Esophagus muscularis mucosa (tissue), 4 donors: ENCODE data around the gene HINT3. TPM values are rescaled to one million over a fixed set of nuclear protein-coding genes. Genes with fewer than 3 reads are reported as not detected.
"Not testable (repeated sequence)": the region's sequence is repeated elsewhere in the genome, so short reads cannot be mapped to it uniquely, and the experiment has no call there.

Source experiments
- DNase-seq: peaks from one replicate; pipeline ENCODE4 v3.0.0-alpha.2; 2017; ENCODE audit errors: extremely low spot score
- H3K27ac ChIP-seq, 4 donors: fragments of 200-600 bp; sonication (generic); replicated peaks in 1 of 4; 1 replicate in 3 of 4; 2 replicates in 1 of 4; pipeline ENCODE4 v1.5.1; 2016 to 2019; ENCODE audit warnings: mild to moderate bottlenecking in 1 of 4
- H3K27me3 ChIP-seq, 4 donors: fragments of 200-600 bp; sonication (generic); one replicate each; pipeline versions ENCODE4 v1.5.1 to v1.6.0; 2016 to 2019
- H3K36me3 ChIP-seq, 4 donors: fragments of 200-600 bp; sonication (generic); one replicate each; pipeline ENCODE4 v1.5.1; 2016 to 2019
- H3K4me1 ChIP-seq, 4 donors: fragments of 200-600 bp; sonication (generic); one replicate each; pipeline ENCODE4 v1.5.1; 2016 to 2019
- H3K4me3 ChIP-seq, 4 donors: fragments of 200-600 bp; sonication (generic); 1 replicate in 2 of 4; 2 replicates in 2 of 4; pipeline ENCODE4 v1.5.1; 2016 to 2019; ENCODE audit warnings: mild to moderate bottlenecking in 4 of 4, moderate library complexity in 1 of 4
- H3K9me3 ChIP-seq, 4 donors: fragments of 200-600 bp; sonication (generic); 1 replicate in 3 of 4; 2 replicates in 1 of 4; pipeline ENCODE4 v1.5.1; 2016 to 2019
- CTCF ChIP-seq, 3 experiments: fragments of 200-600 bp in 2 of 3; fragments of 450-650 bp in 1 of 3; sonication (generic) in 2 of 3; IDR thresholded peaks; one replicate each; pipeline ENCODE4 v1.5.1; 2017 to 2019; ENCODE audit warnings: antibody characterized with exemption in 3 of 3, mild to moderate bottlenecking in 2 of 3, moderate library complexity in 1 of 3
- EP300 ChIP-seq: sonication (generic); formaldehyde crosslinking; IDR thresholded peaks from one replicate; pipeline ENCODE4 v1.6.1; 2017; ENCODE audit warnings: antibody characterized with exemption
- POLR2A ChIP-seq: fragments of 450-650 bp; IDR thresholded peaks from one replicate; pipeline ENCODE4 v1.6.1; 2017; ENCODE audit warnings: antibody characterized with exemption, moderate library complexity, mild to moderate bottlenecking, low read depth
- POLR2AphosphoS5 ChIP-seq, 2 donors: sonication (generic); formaldehyde crosslinking; IDR thresholded peaks; one replicate each; pipeline ENCODE4 v1.6.1; 2017; ENCODE audit warnings: antibody characterized with exemption in 2 of 2
- WGBS: methylation state at CpG from one replicate; pipeline ENCODE4 v1.1.5; 2018; 5-methylcytosine and 5-hydroxymethylcytosine counted together
- intact Hi-C: fragments of 100-400 bp; cut with DNase I; formaldehyde crosslinking; loops from one replicate; pipeline ENCODE4 v1.15.1; 2023
- total RNA-seq, 4 donors: library from RNA; depleted of rRNA; stranded (reverse); fragments of >200 nt; gene quantifications; one replicate each; pipeline versions ENCODE4 v1.1.0 to v1.2.1, GENCODE V29; 2016

Gene HINT3
- total RNA-seq, 4 donors from 2014 or later = 33.8 to 49.3 (median 35.8) TPM

- TF ChIP-seq POLR2AphosphoS5 (IDR thresholded peaks at IDR 0.05) (no peak), CTCF (IDR thresholded peaks at IDR 0.05) (no peak), EP300 (no peak), POLR2A (no peak)
- no peak overlapping the region for H3K4me3 ChIP-seq
- intact Hi-C loops = no loop called here
- no peaks in the 10 kb centered on the region for H3K27me3 ChIP-seq
- H3K27ac ChIP-seq = no peak overlapping the region
- no peaks in the 10 kb centered on the region for H3K9me3 ChIP-seq
- H3K4me1 ChIP-seq = no peaks in the 10 kb centered on the region
- no peak for DNase-seq
- H3K36me3 ChIP-seq = peaks cover 6 to 38% (median 23%) of the 10 kb centered on the region in 4 donors
Observed at GRCh38 chr6:125932451-125932795, 24.1 kb upstream of the HINT3 start.

GRCh38 chr6:125935520-125935919 is 21.1 kb upstream of the HINT3 start:
- H3K27me3 ChIP-seq, H3K9me3 ChIP-seq, intact Hi-C loops, DNase-seq, H3K27ac ChIP-seq, H3K4me1 ChIP-seq, H3K4me3 ChIP-seq: not testable (repeated sequence)
- WGBS = 84% methylated on average over 5 of the region's 5 CpGs
- H3K36me3 ChIP-seq = peaks cover 0 to 15% (median 0%) of the 10 kb centered on the region in 4 donors

- H3K27me3 ChIP-seq = no peaks in the 10 kb centered on the region
- no peak for DNase-seq
- 87% methylated on average over 1 of the region's 1 CpG for WGBS
- H3K9me3 ChIP-seq = no peaks in the 10 kb centered on the region
- H3K27ac ChIP-seq = no peak overlapping the region
- no peak for TF ChIP-seq POLR2A
- no peak for TF ChIP-seq POLR2AphosphoS5 (IDR thresholded peaks at IDR 0.05)
- TF ChIP-seq CTCF (IDR thresholded peaks at IDR 0.05) = no peak
- no peak for TF ChIP-seq EP300
- peaks cover 0 to 3% (median 1%) of the 10 kb centered on the region in 4 donors for H3K4me1 ChIP-seq
- H3K36me3 ChIP-seq = no peaks in the 10 kb centered on the region
- intact Hi-C loops = no loop called here
- H3K4me3 ChIP-seq = no peak overlapping the region
Observed at GRCh38 chr6:125939026-125939425, 17.5 kb upstream of the HINT3 start.

- Histone ChIP-seq H3K9me3 (no peaks in the 10 kb centered on the region), H3K36me3 (no peaks in the 10 kb centered on the region), H3K27me3 (no peaks in the 10 kb centered on the region), H3K4me3 (no peak overlapping the region), H3K4me1 (peaks cover 2 to 11% (median 9%) of the 10 kb centered on the region in 4 donors), H3K27ac (no peak overlapping the region)
- TF ChIP-seq POLR2AphosphoS5 (IDR thresholded peaks at IDR 0.05) = no peak
- no peak for TF ChIP-seq CTCF (IDR thresholded peaks at IDR 0.05)
- TF ChIP-seq EP300 = no peak
- no peak for TF ChIP-seq POLR2A
- no peak for DNase-seq
- intact Hi-C loops = no loop called here
- WGBS = 77% methylated on average over 2 of the region's 2 CpGs
Observed at GRCh38 chr6:125939791-125940190, 16.8 kb upstream of the HINT3 start.

GRCh38 chr6:125940247-125941041 is 16.1 kb upstream of the HINT3 start:
- Histone ChIP-seq H3K27me3 (no peaks in the 10 kb centered on the region), H3K4me1 (peaks cover 4 to 17% (median 12%) of the 10 kb centered on the region in 4 donors), H3K36me3 (no peaks in the 10 kb centered on the region), H3K9me3 (no peaks in the 10 kb centered on the region), H3K27ac (no peak overlapping the region), H3K4me3 (no peak overlapping the region)
- 60% methylated on average over 5 of the region's 5 CpGs for WGBS
- TF ChIP-seq CTCF (IDR thresholded peaks at IDR 0.05) (no peak), POLR2AphosphoS5 (IDR thresholded peaks at IDR 0.05) (no peak), EP300 (no peak), POLR2A (no peak)
- DNase-seq = no peak
- intact Hi-C loops = no loop called here
